Measurements from ENCODE around the gene CCDC91. TPM values are rescaled to one million over a fixed set of nuclear protein-coding genes. Genes with fewer than 3 reads are reported as not detected.

The CCDC91 gene
- total and polyA plus RNA-seq, 2 of the 4 experiments (the other 2 are of a cell fraction) = 8.6 to 14.7 TPM

DNA sequence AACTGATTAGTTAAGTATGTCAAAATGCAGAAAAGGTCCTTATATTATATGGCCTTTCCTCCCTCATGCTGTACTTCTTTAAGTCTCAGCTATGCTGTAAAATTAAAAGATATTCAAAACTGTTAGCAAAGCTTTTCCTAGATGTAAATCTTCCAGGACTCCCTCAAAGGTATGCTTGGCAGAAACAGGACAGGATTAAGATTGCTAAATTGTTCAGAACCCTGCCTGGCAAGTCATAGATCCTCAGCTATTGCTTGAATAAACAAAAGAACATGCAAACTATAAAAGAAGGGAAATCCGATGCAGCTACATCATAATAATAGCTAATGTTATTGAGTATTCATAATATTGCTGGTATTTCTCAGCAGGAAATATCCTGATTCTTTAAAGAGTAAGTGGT, 322.6 kb downstream of the CCDC91 start:
- dilution Hi-C loops (cut with HindIII; ENCODE audit: low sequenced_read_pairs, unreplicated experiment) (no loop called here), intact Hi-C loops (cut with micrococcal nuclease) (no loop called here), in situ Hi-C loops (cut with MboI; ENCODE audit: low sequenced_read_pairs) (no loop called here)
- no peak for TF ChIP-seq SMC3 (IDR thresholded peaks at IDR 0.05; ENCODE audit: low read depth, low read length)
- TF ChIP-seq, protein P1, sequence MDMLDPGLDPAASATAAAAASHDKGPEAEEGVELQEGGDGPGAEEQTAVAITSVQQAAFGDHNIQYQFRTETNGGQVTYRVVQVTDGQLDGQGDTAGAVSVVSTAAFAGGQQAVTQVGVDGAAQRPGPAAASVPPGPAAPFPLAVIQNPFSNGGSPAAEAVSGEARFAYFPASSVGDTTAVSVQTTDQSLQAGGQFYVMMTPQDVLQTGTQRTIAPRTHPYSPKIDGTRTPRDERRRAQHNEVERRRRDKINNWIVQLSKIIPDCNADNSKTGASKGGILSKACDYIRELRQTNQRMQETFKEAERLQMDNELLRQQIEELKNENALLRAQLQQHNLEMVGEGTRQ (IDR thresholded peaks at IDR 0.05; ENCODE audit: low read depth, low read length) = no peak
- TF ChIP-seq RFX5 (IDR thresholded peaks at IDR 0.05; ENCODE audit: low read depth, low read length) = no peak
- TF ChIP-seq, protein P2, sequence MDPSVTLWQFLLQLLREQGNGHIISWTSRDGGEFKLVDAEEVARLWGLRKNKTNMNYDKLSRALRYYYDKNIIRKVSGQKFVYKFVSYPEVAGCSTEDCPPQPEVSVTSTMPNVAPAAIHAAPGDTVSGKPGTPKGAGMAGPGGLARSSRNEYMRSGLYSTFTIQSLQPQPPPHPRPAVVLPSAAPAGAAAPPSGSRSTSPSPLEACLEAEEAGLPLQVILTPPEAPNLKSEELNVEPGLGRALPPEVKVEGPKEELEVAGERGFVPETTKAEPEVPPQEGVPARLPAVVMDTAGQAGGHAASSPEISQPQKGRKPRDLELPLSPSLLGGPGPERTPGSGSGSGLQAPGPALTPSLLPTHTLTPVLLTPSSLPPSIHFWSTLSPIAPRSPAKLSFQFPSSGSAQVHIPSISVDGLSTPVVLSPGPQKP (IDR thresholded peaks at IDR 0.05; ENCODE audit: borderline replicate concordance, low read depth, low read length) = no peak
- no peak for TF ChIP-seq MAFK (IDR thresholded peaks at IDR 0.05; ENCODE audit: low read depth, low read length)
- no peak for TF ChIP-seq CEBPB (IDR thresholded peaks at IDR 0.05; ENCODE audit: low read depth, low read length)
- TF ChIP-seq FOS (IDR thresholded peaks at IDR 0.05; ENCODE audit: low read depth, low read length) = no peak
- Histone ChIP-seq H2BK15ac (ENCODE audit: low read depth, low read length) (no peak overlapping the region), H3K9ac (ENCODE audit: low read depth, low read length) (no peak overlapping the region), H3K56ac (ENCODE audit: extremely low read depth, insufficient read depth, low read length) (no peak overlapping the region), H3K79me1 (ENCODE audit: low read depth in 1 of 2, low read length in 2 of 2) (no peaks in the 10 kb centered on the region), H2BK20ac (ENCODE audit: low read depth, low read length) (no peak overlapping the region), H3K36me3 (ENCODE audit: control insufficient read depth, insufficient read depth, low read length) (no peaks in the 10 kb centered on the region), H2AFZ (replicated peaks; ENCODE audit: low read length, poor library complexity) (no peak overlapping the region), H2BK120ac (ENCODE audit: low read depth, low read length) (no peak overlapping the region), H2AK9ac (replicated peaks; ENCODE audit: low read depth, low read length, poor library complexity) (no peak overlapping the region), H3K23ac (ENCODE audit: low read depth, low read length) (no peak overlapping the region), H4K91ac (ENCODE audit: insufficient read depth, low read depth, low read length) (no peak overlapping the region), H3K4ac (ENCODE audit: low read depth, low read length) (no peak overlapping the region), H3K4me1 (ENCODE audit: control insufficient read depth, insufficient read depth, low read length) (peaks cover under 1% of the 10 kb centered on the region; the same call in 1 of the 2 replicates), H3K14ac (replicated peaks; ENCODE audit: low read depth, low read length) (no peak overlapping the region), H4K5ac (ENCODE audit: low read depth, low read length) (no peak overlapping the region), H3K9me3 (ENCODE audit: control insufficient read depth, insufficient read depth, low read length) (no peaks in the 10 kb centered on the region), H2AK5ac (ENCODE audit: low read depth, low read length) (no peak overlapping the region), H3K27ac (ENCODE audit: insufficient read depth, low read length) (no peak overlapping the region), H3K4me2 (ENCODE audit: low read depth, low read length) (no peak overlapping the region), H3K27me3 (ENCODE audit: control insufficient read depth, insufficient read depth, low read length) (no peaks in the 10 kb centered on the region), H4K20me1 (ENCODE audit: insufficient read depth, low read length) (no peaks in the 10 kb centered on the region), H3K4me3 (ENCODE audit: insufficient read depth, low read depth, low read length) (no peak overlapping the region), H3K9me1 (ENCODE audit: insufficient read depth, low read length) (0 out of 2 replicates have a peak, but pooled peaks cover 4% of the 10 kb centered on the region), H2BK5ac (ENCODE audit: low read depth, low read length, poor library complexity, severe bottlenecking) (no peak overlapping the region), H4K8ac (ENCODE audit: low read depth in 2 of 2, low read length in 2 of 2) (no peak overlapping the region), H3K18ac (ENCODE audit: low read depth, low read length) (no peak overlapping the region)
- DNase-seq (peak; percentile 45), ATAC-seq (ENCODE audit: low read depth) (no peak; the same call in 1 of the 2 replicates)
- BruUV-seq (replicated peaks) = no TSS peak
- POLR2A ChIA-PET (ENCODE audit: unreplicated experiment) = interaction anchor here (0.6 kb wide), 1 partner anchor 130 kb away, joined by 3 read pairs; no protein-coding TSS in a partner anchor
- CTCF ChIA-PET = interaction anchor here (0.6 kb wide), 1 partner anchor 66 kb away, joined by 3 read pairs; no protein-coding TSS in a partner anchor
- no CpG with 5 or more reads among the region's 1 CpG for WGBS, 2 experiments (ENCODE audit: extremely low coverage in 2 of 2, insufficient read length in 1 of 2)

All from IMR-90 (cell line).